Endothelial cell (in vitro differentiated cells): ENCODE measurements around the gene GNAI2. TPM values are rescaled to one million over a fixed set of nuclear protein-coding genes. Genes with fewer than 3 reads are reported as not detected.
A peak's percentile ranks its signal among the peaks of the same experiment; 100 is the strongest.

Source experiments
- DNase-seq: peaks from one replicate; pipeline ENCODE4 v3.0.0; 2021; ENCODE audit warnings: low spot score
- H3K27ac Mint-ChIP-seq: one replicate; pipeline ENCODE4 v1.8.0; 2021; ENCODE audit warnings: mixed read lengths, inconsistent platforms; ENCODE audit not compliant: unreplicated experiment
- H3K27me3 Mint-ChIP-seq: one replicate; pipeline ENCODE4 v1.8.0; 2021; ENCODE audit warnings: mild to moderate bottlenecking, moderate library complexity, mixed read lengths, inconsistent platforms; ENCODE audit not compliant: unreplicated experiment
- H3K36me3 Mint-ChIP-seq: one replicate; pipeline ENCODE4 v1.8.0; 2021; ENCODE audit warnings: mild to moderate bottlenecking, low read depth, mixed read lengths, inconsistent platforms; ENCODE audit not compliant: unreplicated experiment
- H3K4me1 Mint-ChIP-seq: one replicate; pipeline ENCODE4 v1.8.0; 2021; ENCODE audit warnings: mild to moderate bottlenecking, mixed read lengths, inconsistent platforms; ENCODE audit not compliant: unreplicated experiment
- H3K4me3 Mint-ChIP-seq: one replicate; pipeline ENCODE4 v1.8.0; 2021; ENCODE audit warnings: mild to moderate bottlenecking, mixed read lengths, inconsistent platforms; ENCODE audit not compliant: unreplicated experiment
- H3K9me3 Mint-ChIP-seq: one replicate; pipeline ENCODE4 v1.8.0; 2021; ENCODE audit warnings: mixed read lengths, inconsistent platforms; ENCODE audit not compliant: unreplicated experiment
- total RNA-seq: library from RNA; stranded (reverse); fragmentation: NEBNext Ultra II Directional; extraction: Animal tissue kit (Norgen Biotek cat#: 25700); gene quantifications from one replicate; pipeline ENCODE4 v1.2.1, GENCODE V29; 2021; ENCODE audit not compliant: unreplicated experiment
- TF ChIP-seq, protein P1 (sequence below): fragments of 200-600 bp; sonication (generic); IDR thresholded peaks from one replicate; pipeline ENCODE4 v1.5.0; 2021; ENCODE audit warnings: antibody characterized with exemption; ENCODE audit not compliant: unreplicated experiment

The GNAI2 gene
- total RNA-seq, 1 donor from 2014 or later = 771 TPM

DNA sequence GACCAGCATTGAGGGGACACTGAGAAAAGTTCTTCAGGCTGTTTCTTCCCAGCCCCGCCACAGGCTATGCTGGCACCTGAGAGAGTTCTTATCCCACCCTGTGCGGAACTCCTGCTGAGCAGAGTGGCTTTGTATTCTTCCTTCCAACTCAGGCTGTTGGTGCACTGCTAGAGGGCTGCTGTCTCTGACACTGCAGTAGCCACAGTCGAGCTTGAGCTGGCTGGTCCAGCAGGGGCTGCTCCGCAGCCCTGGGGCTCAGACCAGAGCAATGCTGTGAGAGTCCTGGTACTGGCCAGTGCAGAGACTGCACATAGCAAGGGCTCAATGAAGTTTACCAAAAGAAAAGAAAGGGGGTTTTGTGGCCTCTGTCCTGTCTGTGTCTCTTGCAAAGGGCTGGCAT is 3.6 kb downstream of the GNAI2 start:
- Mint-ChIP-seq H3K4me3 (peak overlapping the region; percentile 100), H3K27ac (peak overlapping the region; percentile 90), H3K4me1 (peaks cover 64% of the 10 kb centered on the region), H3K36me3 (peaks cover 34% of the 10 kb centered on the region), H3K27me3 (peaks cover 28% of the 10 kb centered on the region), H3K9me3 (no peaks in the 10 kb centered on the region)
- TF ChIP-seq, protein P1, sequence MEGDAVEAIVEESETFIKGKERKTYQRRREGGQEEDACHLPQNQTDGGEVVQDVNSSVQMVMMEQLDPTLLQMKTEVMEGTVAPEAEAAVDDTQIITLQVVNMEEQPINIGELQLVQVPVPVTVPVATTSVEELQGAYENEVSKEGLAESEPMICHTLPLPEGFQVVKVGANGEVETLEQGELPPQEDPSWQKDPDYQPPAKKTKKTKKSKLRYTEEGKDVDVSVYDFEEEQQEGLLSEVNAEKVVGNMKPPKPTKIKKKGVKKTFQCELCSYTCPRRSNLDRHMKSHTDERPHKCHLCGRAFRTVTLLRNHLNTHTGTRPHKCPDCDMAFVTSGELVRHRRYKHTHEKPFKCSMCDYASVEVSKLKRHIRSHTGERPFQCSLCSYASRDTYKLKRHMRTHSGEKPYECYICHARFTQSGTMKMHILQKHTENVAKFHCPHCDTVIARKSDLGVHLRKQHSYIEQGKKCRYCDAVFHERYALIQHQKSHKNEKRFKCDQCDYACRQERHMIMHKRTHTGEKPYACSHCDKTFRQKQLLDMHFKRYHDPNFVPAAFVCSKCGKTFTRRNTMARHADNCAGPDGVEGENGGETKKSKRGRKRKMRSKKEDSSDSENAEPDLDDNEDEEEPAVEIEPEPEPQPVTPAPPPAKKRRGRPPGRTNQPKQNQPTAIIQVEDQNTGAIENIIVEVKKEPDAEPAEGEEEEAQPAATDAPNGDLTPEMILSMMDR = no peak
- DNase-seq = no peak

DNA sequence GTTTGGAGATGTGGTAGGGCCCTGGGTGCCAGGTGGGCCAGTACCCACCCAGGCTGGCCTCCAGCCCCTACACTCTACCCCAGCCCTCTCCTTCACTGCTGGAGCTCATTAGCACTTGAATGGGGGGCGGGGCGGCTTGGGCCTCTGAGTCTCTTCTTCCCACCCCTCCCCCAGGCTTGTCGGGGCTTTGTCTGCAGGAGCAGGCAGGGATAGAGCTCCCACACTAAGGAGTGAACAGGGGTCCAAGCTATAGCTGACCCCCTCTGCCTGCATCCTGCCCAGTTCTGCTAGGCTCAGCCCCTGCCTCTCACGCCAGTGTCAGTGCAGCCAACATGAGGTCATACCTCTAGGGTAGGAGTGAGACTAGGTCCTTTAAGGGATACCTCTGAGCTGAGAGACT is 5.2 kb downstream of the GNAI2 start:
- peak overlapping the region; percentile 96 for H3K27ac Mint-ChIP-seq
- peak overlapping the region; percentile 84 for H3K4me3 Mint-ChIP-seq
- peaks cover 28% of the 10 kb centered on the region for H3K27me3 Mint-ChIP-seq
- peaks cover 34% of the 10 kb centered on the region for H3K36me3 Mint-ChIP-seq
- peaks cover 76% of the 10 kb centered on the region for H3K4me1 Mint-ChIP-seq
- DNase-seq = peak; percentile 52
- TF ChIP-seq, protein P1 = no peak
- H3K9me3 Mint-ChIP-seq = no peaks in the 10 kb centered on the region

DNA sequence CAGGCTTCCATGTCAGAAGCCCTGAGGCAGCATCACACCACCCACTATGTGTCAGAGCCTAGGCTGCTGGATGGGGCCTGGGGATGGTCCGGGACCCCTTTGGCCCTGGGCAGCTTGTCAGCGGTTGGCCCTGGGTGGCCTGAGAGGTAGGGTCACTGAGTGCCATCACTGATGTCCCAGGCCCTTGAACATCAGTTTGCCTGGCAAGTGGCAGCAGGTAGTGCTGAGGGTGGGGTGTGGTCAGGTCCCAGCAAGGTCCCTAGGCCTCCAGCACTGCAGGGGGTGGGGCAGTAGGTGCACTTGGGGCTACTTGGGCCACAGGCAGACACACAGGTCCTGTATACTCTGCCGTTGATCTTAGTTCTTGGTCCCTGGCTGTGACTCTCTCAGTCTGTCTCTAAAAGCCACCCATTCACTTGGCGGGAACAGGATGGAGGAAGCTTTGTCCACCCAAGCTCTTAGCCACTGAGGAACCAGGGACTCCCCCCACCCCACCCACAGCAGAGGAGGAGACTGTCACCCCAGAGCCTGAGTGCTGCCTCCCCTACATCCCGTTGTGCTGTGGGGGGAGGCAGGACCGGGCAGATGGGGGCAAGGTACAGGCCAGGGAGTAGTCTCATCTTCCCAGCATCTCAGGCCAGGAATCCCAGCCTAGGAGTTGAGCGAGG is 5.8 kb downstream of the GNAI2 start:
- H3K27ac Mint-ChIP-seq = peak overlapping the region; percentile 99
- TF ChIP-seq, protein P1 = no peak
- peak overlapping the region; percentile 84 for H3K4me3 Mint-ChIP-seq

DNA sequence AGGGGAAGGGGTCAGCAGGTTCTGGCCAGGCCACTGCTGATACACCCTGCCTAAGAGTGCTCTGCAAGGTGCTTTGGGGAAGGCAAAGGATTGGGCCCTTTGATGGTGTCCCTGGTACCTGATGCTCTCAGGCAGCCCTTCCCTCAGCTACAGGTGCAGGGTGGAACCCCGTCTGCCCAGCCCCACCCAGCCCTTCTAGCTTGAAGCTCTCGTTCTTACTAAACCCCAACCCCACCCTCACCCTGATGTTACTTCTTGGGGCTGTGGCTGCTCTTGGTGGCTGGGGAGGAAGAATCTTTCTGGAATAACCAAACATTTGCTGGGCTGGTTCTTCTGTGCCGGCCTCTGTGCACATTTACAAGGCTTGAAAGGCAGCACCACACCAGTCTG is 6.4 kb downstream of the GNAI2 start:
- Mint-ChIP-seq H3K36me3 (peaks cover 29% of the 10 kb centered on the region), H3K4me1 (peaks cover 78% of the 10 kb centered on the region), H3K27ac (peak overlapping the region; percentile 99), H3K9me3 (no peaks in the 10 kb centered on the region), H3K4me3 (peak overlapping the region; percentile 87), H3K27me3 (peaks cover 18% of the 10 kb centered on the region)
- TF ChIP-seq, protein P1 = no peak
- DNase-seq = no peak

More for the DNA sequence above, 5.8 kb downstream of the GNAI2 start:
- Mint-ChIP-seq H3K27me3 (peaks cover 22% of the 10 kb centered on the region), H3K9me3 (no peaks in the 10 kb centered on the region), H3K4me1 (peaks cover 77% of the 10 kb centered on the region), H3K36me3 (peaks cover 31% of the 10 kb centered on the region)
- no peak for DNase-seq

DNA sequence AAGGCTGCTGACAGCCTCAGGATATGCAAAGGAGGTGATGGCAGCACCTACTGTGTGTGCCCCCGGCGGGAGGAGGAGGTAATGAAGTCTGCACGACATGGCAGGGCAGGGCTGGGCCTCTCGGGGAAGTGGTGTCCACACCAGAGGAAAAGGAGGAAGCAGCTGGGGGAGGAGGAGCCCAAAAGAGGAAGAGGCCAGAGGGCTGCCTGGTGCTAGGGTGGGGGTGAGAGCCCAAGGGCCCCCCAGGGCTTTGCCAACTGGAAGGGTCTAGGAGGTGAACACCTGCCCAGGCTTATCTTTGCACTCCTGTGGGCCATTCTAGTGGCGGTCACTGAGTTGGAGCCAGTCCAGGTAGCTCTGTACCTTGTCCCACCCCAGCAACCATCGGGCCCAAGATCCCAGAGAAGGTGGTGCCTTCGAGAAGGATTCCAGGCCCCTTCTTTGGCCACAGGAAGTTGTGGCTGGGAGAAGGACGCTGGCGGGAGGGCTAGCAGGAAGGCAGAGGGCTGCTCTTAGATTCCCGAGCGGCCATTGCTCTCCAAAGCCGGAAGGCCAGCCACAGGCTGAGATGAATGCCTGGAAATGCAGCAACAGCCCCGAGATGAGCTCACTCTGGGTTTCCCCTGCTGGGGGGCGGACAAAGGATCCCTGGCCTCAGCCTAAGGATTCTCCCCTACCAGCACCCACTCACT is 7.0 kb downstream of the GNAI2 start:
- Mint-ChIP-seq H3K4me3 (peak overlapping the region; percentile 87), H3K9me3 (no peaks in the 10 kb centered on the region), H3K27me3 (peaks cover 18% of the 10 kb centered on the region), H3K27ac (peak overlapping the region; percentile 99), H3K4me1 (peaks cover 76% of the 10 kb centered on the region), H3K36me3 (peaks cover 24% of the 10 kb centered on the region)
- TF ChIP-seq, protein P1 = no peak
- peak; percentile 77 for DNase-seq
